Mammary epithelial cell (primary cell): ENCODE results near the gene GNAT2.

Experiments used
- CTCF ChIP-seq, 2 donors: IDR thresholded peaks in 1 of 2; conservative IDR thresholded peaks in 1 of 2; 2 replicates each; pipeline ENCODE4 v1.5.1; 2011 to 2012; ENCODE audit warnings: inconsistent platforms in 2 of 2, low read length in 2 of 2, mild to moderate bottlenecking in 2 of 2, control low read depth in 1 of 2, low read depth in 1 of 2; ENCODE audit not compliant: insufficient read depth in 1 of 2; ENCODE audit errors: extremely low read depth in 1 of 2
- EZH2 ChIP-seq: IDR thresholded peaks from 2 replicates; pipeline ENCODE4 v1.6.1; 2012; ENCODE audit warnings: low read length, inconsistent platforms, borderline replicate concordance

GRCh38 chr1:109559995-109560394 lies 59.4 kb downstream of the GNAT2 start:
- TF ChIP-seq CTCF (conservative IDR thresholded peaks at IDR 0.05 in 1 of 2, IDR thresholded peaks at IDR 0.05 in 1 of 2; ENCODE audit: extremely low read depth in 1 of 2, insufficient read depth in 1 of 2, low read depth in 1 of 2, low read length in 2 of 2) (no peak), EZH2 (no peak)
